GM21381 (cell line): ENCODE data around the gene ENDOU.
A peak's percentile ranks its signal among the peaks of the same experiment; 100 is the strongest.

Experiments
- ATAC-seq: cut with Tn5 transposase; IDR thresholded peaks from one replicate; pipeline ENCODE4 v1.9.1; 2021; ENCODE audit warnings: mild to moderate bottlenecking, moderate library complexity; ENCODE audit not compliant: unreplicated experiment

Gene ENDOU

GRCh38 chr12:47744778-47745436 is 19.6 kb upstream of the ENDOU start:
- no peak for ATAC-seq

- ATAC-seq = no peak
These were observed 18.8 kb upstream of the ENDOU start for GRCh38 chr12:47744005-47744651.

GRCh38 chr12:47743311-47743860 is 18.1 kb upstream of the ENDOU start:
- ATAC-seq = no peak

- no peak for ATAC-seq
These were observed 17.0 kb upstream of the ENDOU start for GRCh38 chr12:47742253-47742825.

- ATAC-seq = peak; percentile 35
These were observed 16.0 kb upstream of the ENDOU start for GRCh38 chr12:47741340-47741703.

- ATAC-seq = peak; percentile 41
These were observed 15.5 kb upstream of the ENDOU start for GRCh38 chr12:47740606-47741339.

GRCh38 chr12:47739979-47740378 is 14.7 kb upstream of the ENDOU start:
- peak; percentile 50 for ATAC-seq

GRCh38 chr12:47739297-47739696 is 14.0 kb upstream of the ENDOU start:
- no peak for ATAC-seq

- ATAC-seq = no peak
These were observed 12.8 kb upstream of the ENDOU start for GRCh38 chr12:47737936-47738594.

- ATAC-seq = no peak
These were observed 11.8 kb upstream of the ENDOU start for GRCh38 chr12:47736877-47737676.

GRCh38 chr12:47736216-47736615 is 10.9 kb upstream of the ENDOU start:
- ATAC-seq = no peak

- no peak for ATAC-seq
These were observed 10.4 kb upstream of the ENDOU start for GRCh38 chr12:47735649-47736048.

- no peak for ATAC-seq
These were observed 9.6 kb upstream of the ENDOU start for GRCh38 chr12:47734725-47735480.

GRCh38 chr12:47733142-47733541 is 7.9 kb upstream of the ENDOU start:
- no peak for ATAC-seq

GRCh38 chr12:47732504-47732903 is 7.2 kb upstream of the ENDOU start:
- no peak for ATAC-seq

- no peak for ATAC-seq
These were observed 6.4 kb upstream of the ENDOU start for GRCh38 chr12:47731723-47732122.

- ATAC-seq = no peak
These were observed 5.1 kb upstream of the ENDOU start for GRCh38 chr12:47730341-47730744.

- no peak for ATAC-seq
These were observed 3.9 kb upstream of the ENDOU start for GRCh38 chr12:47729233-47729632.

GRCh38 chr12:47725893-47726292 is 603 bp upstream of the ENDOU start:
- ATAC-seq = peak; percentile 87
